Lower leg skin (tissue), 3 donors: ENCODE data around the gene PHRF1.
"Not testable (repeated sequence)": the region's sequence is repeated elsewhere in the genome, so short reads cannot be mapped to it uniquely, and the experiment has no call there.

Experiments
- POLR2A ChIP-seq, 2 donors: fragments of 450-650 bp; IDR thresholded peaks; one replicate each; pipeline ENCODE4 v1.6.1; 2016 to 2017; ENCODE audit warnings: antibody characterized with exemption in 2 of 2, mild to moderate bottlenecking in 1 of 2, moderate library complexity in 1 of 2
- TF ChIP-seq, protein P1 (sequence below), 3 donors: fragments of 450-650 bp; IDR thresholded peaks; one replicate each; pipeline ENCODE4 v1.5.1; 2016; ENCODE audit warnings: antibody characterized with exemption in 3 of 3, mild to moderate bottlenecking in 3 of 3, moderate library complexity in 2 of 3

DNA sequence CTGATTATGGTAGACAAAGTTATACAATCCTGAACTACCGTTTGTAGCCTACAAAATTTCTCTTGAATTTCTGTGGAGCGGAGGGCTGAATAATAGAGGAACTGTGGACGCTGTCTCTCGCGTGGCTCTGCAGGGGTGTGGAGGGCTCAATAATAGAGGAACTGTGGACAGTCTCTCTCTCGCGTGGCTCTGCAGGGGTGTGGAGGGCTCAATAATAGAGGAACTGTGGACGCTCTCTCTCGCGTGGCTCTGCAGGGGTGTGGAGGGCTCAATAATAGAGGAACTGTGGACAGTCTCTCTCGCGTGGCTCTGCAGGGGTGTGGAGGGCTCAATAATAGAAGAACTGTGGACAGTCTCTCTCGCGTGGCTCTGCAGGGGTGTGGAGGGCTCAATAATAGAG lies 76.9 kb downstream of the PHRF1 start:
- TF ChIP-seq, protein P1, sequence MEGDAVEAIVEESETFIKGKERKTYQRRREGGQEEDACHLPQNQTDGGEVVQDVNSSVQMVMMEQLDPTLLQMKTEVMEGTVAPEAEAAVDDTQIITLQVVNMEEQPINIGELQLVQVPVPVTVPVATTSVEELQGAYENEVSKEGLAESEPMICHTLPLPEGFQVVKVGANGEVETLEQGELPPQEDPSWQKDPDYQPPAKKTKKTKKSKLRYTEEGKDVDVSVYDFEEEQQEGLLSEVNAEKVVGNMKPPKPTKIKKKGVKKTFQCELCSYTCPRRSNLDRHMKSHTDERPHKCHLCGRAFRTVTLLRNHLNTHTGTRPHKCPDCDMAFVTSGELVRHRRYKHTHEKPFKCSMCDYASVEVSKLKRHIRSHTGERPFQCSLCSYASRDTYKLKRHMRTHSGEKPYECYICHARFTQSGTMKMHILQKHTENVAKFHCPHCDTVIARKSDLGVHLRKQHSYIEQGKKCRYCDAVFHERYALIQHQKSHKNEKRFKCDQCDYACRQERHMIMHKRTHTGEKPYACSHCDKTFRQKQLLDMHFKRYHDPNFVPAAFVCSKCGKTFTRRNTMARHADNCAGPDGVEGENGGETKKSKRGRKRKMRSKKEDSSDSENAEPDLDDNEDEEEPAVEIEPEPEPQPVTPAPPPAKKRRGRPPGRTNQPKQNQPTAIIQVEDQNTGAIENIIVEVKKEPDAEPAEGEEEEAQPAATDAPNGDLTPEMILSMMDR (IDR thresholded peaks at IDR 0.05), result not testable (repeated sequence)
- not testable (repeated sequence) for TF ChIP-seq POLR2A (IDR thresholded peaks at IDR 0.05)
